Measurements from ENCODE around the gene SORCS2.

Gene SORCS2

GRCh38 chr4:7697821-7698220 is 505.5 kb downstream of the SORCS2 start:
- TF ChIP-seq, protein P1, sequence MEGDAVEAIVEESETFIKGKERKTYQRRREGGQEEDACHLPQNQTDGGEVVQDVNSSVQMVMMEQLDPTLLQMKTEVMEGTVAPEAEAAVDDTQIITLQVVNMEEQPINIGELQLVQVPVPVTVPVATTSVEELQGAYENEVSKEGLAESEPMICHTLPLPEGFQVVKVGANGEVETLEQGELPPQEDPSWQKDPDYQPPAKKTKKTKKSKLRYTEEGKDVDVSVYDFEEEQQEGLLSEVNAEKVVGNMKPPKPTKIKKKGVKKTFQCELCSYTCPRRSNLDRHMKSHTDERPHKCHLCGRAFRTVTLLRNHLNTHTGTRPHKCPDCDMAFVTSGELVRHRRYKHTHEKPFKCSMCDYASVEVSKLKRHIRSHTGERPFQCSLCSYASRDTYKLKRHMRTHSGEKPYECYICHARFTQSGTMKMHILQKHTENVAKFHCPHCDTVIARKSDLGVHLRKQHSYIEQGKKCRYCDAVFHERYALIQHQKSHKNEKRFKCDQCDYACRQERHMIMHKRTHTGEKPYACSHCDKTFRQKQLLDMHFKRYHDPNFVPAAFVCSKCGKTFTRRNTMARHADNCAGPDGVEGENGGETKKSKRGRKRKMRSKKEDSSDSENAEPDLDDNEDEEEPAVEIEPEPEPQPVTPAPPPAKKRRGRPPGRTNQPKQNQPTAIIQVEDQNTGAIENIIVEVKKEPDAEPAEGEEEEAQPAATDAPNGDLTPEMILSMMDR (IDR thresholded peaks at IDR 0.05; ENCODE audit: low read depth, low read length), result no peak
- DNase-seq (ENCODE audit: low read depth in 2 of 2), result no peak
- H3K4me3 ChIP-seq (replicated peaks in 1 of 2; ENCODE audit: low read depth in 2 of 2, low read length in 2 of 2), result no peak overlapping the region

- DNase-seq (ENCODE audit: low read depth in 2 of 2), result peak; percentile 5 to 8
- TF ChIP-seq, protein P1 (IDR thresholded peaks at IDR 0.05; ENCODE audit: low read depth, low read length), result peak; percentile 21
- H3K4me3 ChIP-seq (replicated peaks in 1 of 2; ENCODE audit: low read depth in 2 of 2, low read length in 2 of 2), result no peak overlapping the region
Observed at GRCh38 chr4:7698584-7698983, 506.2 kb downstream of the SORCS2 start.

DNA sequence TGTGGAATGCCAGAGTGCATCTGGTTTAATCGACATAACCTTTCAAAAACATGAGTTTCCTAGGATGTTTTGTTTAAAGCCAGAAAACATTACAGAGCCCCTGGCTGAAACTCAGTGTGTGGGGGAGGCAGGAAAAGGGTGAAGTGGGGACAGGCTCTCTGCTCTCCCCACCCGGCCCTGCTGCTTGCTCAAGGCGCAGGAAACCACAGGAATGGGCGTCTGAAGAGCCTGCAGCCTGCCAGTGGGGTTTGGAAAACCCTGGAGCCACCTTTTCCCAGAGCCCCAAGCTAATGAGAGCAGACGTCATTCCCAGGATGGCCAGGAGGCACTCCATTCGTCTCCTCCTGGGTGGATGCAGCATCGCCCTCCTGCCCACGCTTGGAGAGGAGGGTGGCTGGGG is 506.7 kb downstream of the SORCS2 start:
- TF ChIP-seq, protein P1 (IDR thresholded peaks at IDR 0.05; ENCODE audit: low read depth, low read length), result no peak

GRCh38 chr4:7699825-7700224 is 507.5 kb downstream of the SORCS2 start:
- TF ChIP-seq, protein P1 (IDR thresholded peaks at IDR 0.05; ENCODE audit: low read depth, low read length), result no peak
- DNase-seq (ENCODE audit: low read depth in 2 of 2), result no peak
- no peak overlapping the region for H3K4me3 ChIP-seq (replicated peaks in 1 of 2; ENCODE audit: low read depth in 2 of 2, low read length in 2 of 2)

More for the DNA sequence above, 506.7 kb downstream of the SORCS2 start:
- H3K4me3 ChIP-seq (replicated peaks in 1 of 2; ENCODE audit: low read depth in 2 of 2, low read length in 2 of 2), result no peak overlapping the region
- peak; percentile 35 to 81 for DNase-seq (ENCODE audit: low read depth in 2 of 2)

- TF ChIP-seq, protein P1 (IDR thresholded peaks at IDR 0.05; ENCODE audit: low read depth, low read length), result no peak
Observed at GRCh38 chr4:7700665-7701064, 508.3 kb downstream of the SORCS2 start.

DNA sequence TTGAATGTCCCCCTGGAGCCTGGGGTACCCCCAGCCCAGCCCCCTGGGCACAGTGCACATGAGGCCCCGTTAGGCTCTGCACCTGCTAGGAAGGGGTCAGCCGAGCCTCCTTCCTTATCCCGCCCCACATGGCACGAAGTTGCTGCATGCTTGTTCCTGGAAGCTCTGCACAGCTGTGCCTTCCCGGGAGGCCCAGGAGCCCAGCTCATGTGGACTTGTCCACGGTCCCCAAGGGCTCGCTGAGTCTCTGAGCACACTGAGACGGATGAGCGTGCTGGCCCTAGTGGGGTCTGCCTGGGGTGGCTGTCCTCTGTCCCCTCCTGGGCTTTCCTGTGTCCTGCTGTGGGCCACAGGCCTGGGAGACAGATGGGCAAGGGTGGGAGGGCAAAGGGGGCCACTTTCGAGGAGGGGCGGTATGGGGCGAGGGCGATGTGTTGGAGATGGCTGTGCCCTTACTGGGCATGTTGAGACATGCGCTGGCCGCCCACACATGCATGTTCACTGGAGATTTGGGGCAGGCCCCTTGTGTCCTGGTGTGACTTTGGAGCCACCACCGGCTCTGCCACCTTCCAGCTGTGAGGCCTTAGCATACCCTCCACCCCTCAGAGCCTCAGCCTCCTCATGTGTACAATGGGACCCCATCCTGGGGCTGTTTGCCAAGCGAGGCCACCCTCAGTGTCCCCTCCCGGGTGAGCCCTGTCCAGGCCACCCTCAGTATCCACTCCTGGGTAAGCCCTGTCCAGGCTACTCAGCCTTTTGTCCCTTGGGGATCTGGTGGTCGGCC is 509.7 kb downstream of the SORCS2 start:
- no peak for DNase-seq (ENCODE audit: low read depth in 2 of 2)
- TF ChIP-seq, protein P1 (IDR thresholded peaks at IDR 0.05; ENCODE audit: low read depth, low read length), result no peak
- no peak overlapping the region for H3K4me3 ChIP-seq (replicated peaks in 1 of 2; ENCODE audit: low read depth in 2 of 2, low read length in 2 of 2)

More at GRCh38 chr4:7700665-7701064, 508.3 kb downstream of the SORCS2 start:
- no peak overlapping the region for H3K4me3 ChIP-seq (replicated peaks in 1 of 2; ENCODE audit: low read depth in 2 of 2, low read length in 2 of 2)
- no peak for DNase-seq (ENCODE audit: low read depth in 2 of 2)
